Ishikawa (cell line): ENCODE results near the gene PRR5L.

Source experiments
- CEBPB ChIP-seq: IDR thresholded peaks from 2 replicates; pipeline ENCODE4 v1.6.1; 2012
- CREB1 ChIP-seq: IDR thresholded peaks from 2 replicates; pipeline ENCODE4 v1.6.1; 2012; ENCODE audit warnings: low read depth
- EP300 ChIP-seq: IDR thresholded peaks from 2 replicates; pipeline ENCODE4 v1.6.1; 2012; ENCODE audit warnings: borderline replicate concordance
- FOXM1 ChIP-seq: IDR thresholded peaks from 2 replicates; pipeline ENCODE4 v1.6.1; 2012; ENCODE audit warnings: low read depth, borderline replicate concordance
- RAD21 ChIP-seq: IDR thresholded peaks from 2 replicates; pipeline ENCODE4 v1.6.1; 2012; ENCODE audit warnings: low read depth
- TAF1 ChIP-seq: IDR thresholded peaks from 2 replicates; pipeline ENCODE4 v1.6.1; 2012; ENCODE audit warnings: low read depth, mild to moderate bottlenecking
- TEAD4 ChIP-seq: IDR thresholded peaks from 2 replicates; pipeline ENCODE4 v1.6.1; 2012
- YY1 ChIP-seq: IDR thresholded peaks from 2 replicates; pipeline ENCODE4 v1.6.1; 2012; ENCODE audit warnings: low read depth
- TF ChIP-seq, protein P1 (sequence below): IDR thresholded peaks from 2 replicates; pipeline ENCODE4 v1.6.1; 2012; ENCODE audit warnings: low read depth, mild to moderate bottlenecking

DNA sequence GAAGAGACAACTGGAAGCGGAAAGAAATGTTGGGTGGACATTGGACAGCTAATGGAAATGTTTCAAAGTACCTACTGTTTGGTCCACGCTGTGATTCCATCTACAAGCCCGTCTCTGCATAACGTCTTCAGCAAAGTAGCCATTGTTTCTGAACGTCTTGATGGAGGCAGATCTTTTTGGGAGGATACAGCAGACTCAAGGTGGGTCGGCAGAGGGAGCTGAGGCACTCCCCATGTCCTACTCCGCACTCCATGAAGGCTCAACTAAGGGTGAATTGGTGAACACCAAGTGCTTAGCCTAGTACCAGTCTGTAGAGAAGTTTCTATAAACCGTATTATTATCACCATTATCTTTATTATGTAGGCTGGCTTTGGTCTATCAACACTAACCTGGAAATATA is 45.8 kb downstream of the PRR5L start:
- TF ChIP-seq CREB1 (no peak), CEBPB (no peak), YY1 (no peak), TEAD4 (no peak), EP300 (no peak), FOXM1 (no peak), TAF1 (no peak), RAD21 (no peak)
- TF ChIP-seq, protein P1, sequence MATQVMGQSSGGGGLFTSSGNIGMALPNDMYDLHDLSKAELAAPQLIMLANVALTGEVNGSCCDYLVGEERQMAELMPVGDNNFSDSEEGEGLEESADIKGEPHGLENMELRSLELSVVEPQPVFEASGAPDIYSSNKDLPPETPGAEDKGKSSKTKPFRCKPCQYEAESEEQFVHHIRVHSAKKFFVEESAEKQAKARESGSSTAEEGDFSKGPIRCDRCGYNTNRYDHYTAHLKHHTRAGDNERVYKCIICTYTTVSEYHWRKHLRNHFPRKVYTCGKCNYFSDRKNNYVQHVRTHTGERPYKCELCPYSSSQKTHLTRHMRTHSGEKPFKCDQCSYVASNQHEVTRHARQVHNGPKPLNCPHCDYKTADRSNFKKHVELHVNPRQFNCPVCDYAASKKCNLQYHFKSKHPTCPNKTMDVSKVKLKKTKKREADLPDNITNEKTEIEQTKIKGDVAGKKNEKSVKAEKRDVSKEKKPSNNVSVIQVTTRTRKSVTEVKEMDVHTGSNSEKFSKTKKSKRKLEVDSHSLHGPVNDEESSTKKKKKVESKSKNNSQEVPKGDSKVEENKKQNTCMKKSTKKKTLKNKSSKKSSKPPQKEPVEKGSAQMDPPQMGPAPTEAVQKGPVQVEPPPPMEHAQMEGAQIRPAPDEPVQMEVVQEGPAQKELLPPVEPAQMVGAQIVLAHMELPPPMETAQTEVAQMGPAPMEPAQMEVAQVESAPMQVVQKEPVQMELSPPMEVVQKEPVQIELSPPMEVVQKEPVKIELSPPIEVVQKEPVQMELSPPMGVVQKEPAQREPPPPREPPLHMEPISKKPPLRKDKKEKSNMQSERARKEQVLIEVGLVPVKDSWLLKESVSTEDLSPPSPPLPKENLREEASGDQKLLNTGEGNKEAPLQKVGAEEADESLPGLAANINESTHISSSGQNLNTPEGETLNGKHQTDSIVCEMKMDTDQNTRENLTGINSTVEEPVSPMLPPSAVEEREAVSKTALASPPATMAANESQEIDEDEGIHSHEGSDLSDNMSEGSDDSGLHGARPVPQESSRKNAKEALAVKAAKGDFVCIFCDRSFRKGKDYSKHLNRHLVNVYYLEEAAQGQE = no peak
